Measurements from ENCODE around the gene OR5AL1. TPM values are rescaled to one million over a fixed set of nuclear protein-coding genes. Genes with fewer than 3 reads are reported as not detected.
A peak's percentile ranks its signal among the peaks of the same experiment; 100 is the strongest.
"Not testable (repeated sequence)": the region's sequence is repeated elsewhere in the genome, so short reads cannot be mapped to it uniquely, and the experiment has no call there.

OR5AL1 gene
- total RNA-seq, result not detected
- not detected for polyA plus RNA-seq
- long read RNA-seq, donor 1, result 0 reads
- long read RNA-seq, donor 2, result 0 reads

GRCh38 chr11:56412396-56412795, at the start of gene OR5AL1:
Gene OR5AL1 (plus strand): TSS chr11:56412696.
- ATAC-seq, result no peak
- TF ChIP-seq, protein P1, sequence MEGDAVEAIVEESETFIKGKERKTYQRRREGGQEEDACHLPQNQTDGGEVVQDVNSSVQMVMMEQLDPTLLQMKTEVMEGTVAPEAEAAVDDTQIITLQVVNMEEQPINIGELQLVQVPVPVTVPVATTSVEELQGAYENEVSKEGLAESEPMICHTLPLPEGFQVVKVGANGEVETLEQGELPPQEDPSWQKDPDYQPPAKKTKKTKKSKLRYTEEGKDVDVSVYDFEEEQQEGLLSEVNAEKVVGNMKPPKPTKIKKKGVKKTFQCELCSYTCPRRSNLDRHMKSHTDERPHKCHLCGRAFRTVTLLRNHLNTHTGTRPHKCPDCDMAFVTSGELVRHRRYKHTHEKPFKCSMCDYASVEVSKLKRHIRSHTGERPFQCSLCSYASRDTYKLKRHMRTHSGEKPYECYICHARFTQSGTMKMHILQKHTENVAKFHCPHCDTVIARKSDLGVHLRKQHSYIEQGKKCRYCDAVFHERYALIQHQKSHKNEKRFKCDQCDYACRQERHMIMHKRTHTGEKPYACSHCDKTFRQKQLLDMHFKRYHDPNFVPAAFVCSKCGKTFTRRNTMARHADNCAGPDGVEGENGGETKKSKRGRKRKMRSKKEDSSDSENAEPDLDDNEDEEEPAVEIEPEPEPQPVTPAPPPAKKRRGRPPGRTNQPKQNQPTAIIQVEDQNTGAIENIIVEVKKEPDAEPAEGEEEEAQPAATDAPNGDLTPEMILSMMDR (IDR thresholded peaks at IDR 0.05), result no peak
- WGBS, 3 donors, result 75 to 78% (median 77%) methylated on average over 1 of the region's 1 CpG

DNA sequence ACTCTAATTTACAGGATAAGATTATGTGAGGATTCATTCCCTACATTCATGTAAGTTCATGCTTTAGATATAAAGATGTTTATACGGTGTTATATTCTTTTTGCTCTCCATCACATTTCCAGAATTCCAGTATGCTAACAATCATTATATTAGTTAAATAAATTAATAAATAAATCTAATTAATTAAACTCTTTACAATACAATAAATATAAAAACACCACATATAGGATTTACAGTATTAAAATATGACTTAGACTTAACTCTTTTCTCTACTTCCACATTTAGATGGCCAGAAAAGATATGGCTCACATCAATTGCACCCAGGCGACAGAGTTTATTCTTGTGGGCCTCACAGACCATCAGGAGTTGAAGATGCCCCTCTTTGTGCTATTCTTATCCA, 37.2 kb upstream of the OR5AL1 start, which contains the start of gene OR8U1:
Gene OR8U1, plus strand, starts transcription at position 301 of the 400 bp plus-strand sequence. Its CDS starts 0 bp downstream, at position 301.
- no peaks in the 10 kb centered on the region for H3K36me3 ChIP-seq (ENCODE audit: insufficient read depth in 1 of 2, low read depth in 1 of 2)
- no peaks in the 10 kb centered on the region for H3K27me3 ChIP-seq (ENCODE audit: insufficient read depth in 3 of 3, low read length in 2 of 3)
- no peak for ATAC-seq
- no peak within 1 kb of the TSS for H3K27ac ChIP-seq
- TF ChIP-seq, protein P1 (IDR thresholded peaks at IDR 0.05), result no peak
- H3K4me1 ChIP-seq, result no peaks in the 10 kb centered on the region
- H3K4me3 ChIP-seq, result no peak within 1 kb of the TSS
- intact Hi-C loops (cut with DNase I), result no loop called here
- 70 to 81% (median 75%) methylated on average over 2 of the region's 2 CpGs for WGBS, 3 donors
- H3K9me3 ChIP-seq, result no peaks in the 10 kb centered on the region
- DNase-seq, result no peak

More at GRCh38 chr11:56412396-56412795, at the start of gene OR5AL1:
- H3K9me3 ChIP-seq, result no peaks in the 10 kb centered on the region
- H3K4me3 ChIP-seq, result no peak within 1 kb of the TSS
- no peaks in the 10 kb centered on the region for H3K36me3 ChIP-seq (ENCODE audit: insufficient read depth in 1 of 2, low read depth in 1 of 2)
- no peak for DNase-seq
- H3K27me3 ChIP-seq (ENCODE audit: insufficient read depth in 3 of 3, low read length in 2 of 3), result no peaks in the 10 kb centered on the region
- intact Hi-C loops (cut with DNase I), result no loop called here
- H3K27ac ChIP-seq, result no peak within 1 kb of the TSS
- no peaks in the 10 kb centered on the region for H3K4me1 ChIP-seq

GRCh38 chr11:56380120-56380519, 32.4 kb upstream of the OR5AL1 start:
- intact Hi-C loops (cut with DNase I), result no loop called here
- no peak overlapping the region for H3K4me3 ChIP-seq
- no peaks in the 10 kb centered on the region for H3K4me1 ChIP-seq
- ATAC-seq, result no peak
- no peaks in the 10 kb centered on the region for H3K9me3 ChIP-seq
- no peaks in the 10 kb centered on the region for H3K36me3 ChIP-seq (ENCODE audit: insufficient read depth in 1 of 2, low read depth in 1 of 2)
- H3K27ac ChIP-seq, result no peak overlapping the region
- TF ChIP-seq, protein P1 (IDR thresholded peaks at IDR 0.05), result no peak
- H3K27me3 ChIP-seq (ENCODE audit: insufficient read depth in 3 of 3, low read length in 2 of 3), result no peaks in the 10 kb centered on the region
- no peak for DNase-seq
- 79 to 84% (median 83%) methylated on average over 2 of the region's 2 CpGs for WGBS, 3 donors

DNA sequence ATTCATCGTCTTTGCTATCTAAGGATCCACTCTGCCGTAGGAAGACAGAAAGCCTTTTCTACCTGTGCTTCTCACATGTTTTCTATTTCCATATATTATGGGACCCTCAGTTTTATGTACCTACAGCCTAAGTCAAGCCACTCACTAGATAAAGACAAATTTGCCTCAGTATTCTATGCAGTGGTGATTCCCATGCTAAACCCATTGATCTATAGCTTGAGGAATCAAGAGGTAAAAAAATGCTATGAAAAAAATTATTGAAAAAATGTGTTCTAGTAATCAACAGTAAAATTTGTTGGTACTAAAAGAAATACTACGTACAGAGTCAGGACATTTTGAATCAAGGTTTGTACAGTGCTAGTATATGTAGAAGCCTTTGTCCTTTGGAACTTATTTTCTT, 18.1 kb upstream of the OR5AL1 start:
- Histone ChIP-seq H3K9me3 (no peaks in the 10 kb centered on the region), H3K4me1 (no peaks in the 10 kb centered on the region), H3K36me3 (ENCODE audit: insufficient read depth in 1 of 2, low read depth in 1 of 2) (no peaks in the 10 kb centered on the region), H3K27ac (no peak overlapping the region), H3K27me3 (ENCODE audit: insufficient read depth in 3 of 3, low read length in 2 of 3) (no peaks in the 10 kb centered on the region), H3K4me3 (no peak overlapping the region)
- ATAC-seq (no peak), DNase-seq (no peak)
- WGBS, 3 donors, result 86 to 97% (median 89%) methylated on average over 3 of the region's 3 CpGs
- intact Hi-C loops (cut with DNase I), result no loop called here
- TF ChIP-seq, protein P1 (IDR thresholded peaks at IDR 0.05), result no peak

GRCh38 chr11:56396047-56396446, 16.4 kb upstream of the OR5AL1 start:
- H3K4me1 ChIP-seq, result no peaks in the 10 kb centered on the region
- H3K27ac ChIP-seq, result no peak overlapping the region
- no peak for ATAC-seq
- no peak overlapping the region for H3K4me3 ChIP-seq
- intact Hi-C loops (cut with DNase I), result no loop called here
- no peaks in the 10 kb centered on the region for H3K9me3 ChIP-seq
- no peak for DNase-seq
- H3K36me3 ChIP-seq (ENCODE audit: insufficient read depth in 1 of 2, low read depth in 1 of 2), result no peaks in the 10 kb centered on the region
- TF ChIP-seq, protein P1 (IDR thresholded peaks at IDR 0.05), result no peak
- no peaks in the 10 kb centered on the region for H3K27me3 ChIP-seq (ENCODE audit: insufficient read depth in 3 of 3, low read length in 2 of 3)
- WGBS, 3 donors, result 56 to 62% (median 60%) methylated on average over 3 of the region's 3 CpGs

DNA sequence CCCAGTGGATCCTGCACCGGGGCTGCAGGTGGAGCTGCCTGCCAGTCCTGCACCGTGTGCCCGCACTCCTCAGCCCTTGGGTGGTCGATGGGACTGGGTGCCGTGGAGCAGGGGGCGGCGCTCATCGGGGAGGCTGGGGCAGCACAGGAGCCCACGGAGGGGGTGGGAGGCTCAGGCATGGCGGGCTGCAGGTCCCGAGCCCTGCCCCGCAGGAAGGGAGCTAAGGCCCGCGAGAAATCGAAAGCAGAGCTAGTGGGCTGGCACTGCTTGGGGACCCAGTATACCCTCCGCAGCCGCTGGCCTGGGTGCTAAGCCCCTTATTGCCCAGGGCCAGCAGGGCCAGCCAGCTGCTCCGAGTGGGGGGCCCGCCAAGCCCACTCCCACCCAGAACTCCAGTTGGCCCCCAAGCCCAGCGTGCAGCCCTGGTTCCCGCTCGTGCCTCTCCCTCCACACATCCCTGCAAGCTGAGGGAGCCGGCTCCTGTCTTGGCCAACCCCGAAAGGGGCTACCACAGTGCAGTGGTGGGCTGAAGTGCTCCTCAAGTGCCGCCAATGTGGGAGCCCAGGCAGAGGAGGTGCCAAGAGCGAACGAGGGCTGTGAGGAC, 10.5 kb upstream of the OR5AL1 start:
- H3K4me1 ChIP-seq; H3K9me3 ChIP-seq; H3K27me3 ChIP-seq (ENCODE audit: insufficient read depth in 3 of 3, low read length in 2 of 3); ATAC-seq; H3K4me3 ChIP-seq; H3K36me3 ChIP-seq (ENCODE audit: insufficient read depth in 1 of 2, low read depth in 1 of 2); H3K27ac ChIP-seq; intact Hi-C loops (cut with DNase I): not testable (repeated sequence)
- WGBS, 3 donors, result 91 to 94% (median 92%) methylated on average over 25 to 27 of the region's 27 CpGs
- peak in 1 of 2 donors; percentile 43 for DNase-seq
